T47D (cell line): Measurements from ENCODE around the gene KCNJ18.
"Not testable (repeated sequence)": the region's sequence is repeated elsewhere in the genome, so short reads cannot be mapped to it uniquely, and the experiment has no call there.

ENCODE experiments used
- DNase-seq, 2 experiments: peaks; one replicate each; pipeline versions ENCODE4 v3.0.0 to v3.0.0-alpha.2; 2011 to 2012; ENCODE audit warnings: low read depth in 1 of 2, low spot score in 1 of 2
- in situ Hi-C: cut with HindIII; loops from 2 replicates; pipeline ENCODE4 v1.10.0; 2016; ENCODE audit warnings: low sequenced_read_pairs, low pct_unique_long_range_greater_than_20kb

KCNJ18 gene

DNA sequence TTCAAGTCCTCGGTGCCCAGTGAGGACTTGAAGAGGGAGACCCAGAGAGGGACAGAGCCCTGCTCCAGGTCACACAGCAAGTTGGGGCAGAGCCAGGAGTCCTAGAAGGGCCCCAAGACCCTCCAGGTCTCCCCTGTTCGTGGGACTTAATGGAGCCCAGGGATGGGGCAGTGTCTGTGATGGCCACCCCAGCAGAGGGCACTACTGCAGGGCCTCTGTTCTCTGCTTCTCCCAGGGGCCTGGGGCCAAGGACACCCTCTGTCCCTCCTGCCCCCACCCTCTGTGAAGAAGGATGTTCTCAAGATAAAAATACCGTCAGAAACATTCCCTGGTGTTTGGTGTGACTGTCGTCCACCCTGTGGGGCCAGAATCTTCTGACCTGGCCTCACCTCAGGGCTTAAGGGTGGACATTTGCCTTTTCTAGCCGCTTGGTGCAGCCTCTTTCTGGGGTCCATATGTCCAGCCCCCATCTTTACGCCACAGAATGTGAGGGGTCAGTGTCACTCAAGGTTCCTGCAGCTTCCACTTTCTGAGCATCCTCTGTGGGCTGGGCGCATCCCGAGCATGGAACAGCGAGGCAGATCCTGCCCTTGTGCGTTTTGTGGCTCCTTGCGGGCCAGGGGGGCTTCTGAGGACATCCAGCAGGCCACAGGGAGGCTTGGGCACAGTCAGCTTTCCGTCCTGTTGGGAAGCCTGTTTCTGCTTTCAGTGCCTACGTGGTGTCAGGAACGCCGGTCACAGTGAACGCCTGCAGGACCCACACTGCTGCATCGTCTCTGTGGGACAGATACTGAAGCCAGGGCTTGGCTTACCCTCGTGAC lies at the start of gene KCNJ18:
KCNJ18 (plus strand) TSS at position 641 of the 821 bp plus-strand sequence. CDS start 10,264 bp downstream, outside the sequence.
- DNase-seq, in situ Hi-C loops: not testable (repeated sequence)

DNA sequence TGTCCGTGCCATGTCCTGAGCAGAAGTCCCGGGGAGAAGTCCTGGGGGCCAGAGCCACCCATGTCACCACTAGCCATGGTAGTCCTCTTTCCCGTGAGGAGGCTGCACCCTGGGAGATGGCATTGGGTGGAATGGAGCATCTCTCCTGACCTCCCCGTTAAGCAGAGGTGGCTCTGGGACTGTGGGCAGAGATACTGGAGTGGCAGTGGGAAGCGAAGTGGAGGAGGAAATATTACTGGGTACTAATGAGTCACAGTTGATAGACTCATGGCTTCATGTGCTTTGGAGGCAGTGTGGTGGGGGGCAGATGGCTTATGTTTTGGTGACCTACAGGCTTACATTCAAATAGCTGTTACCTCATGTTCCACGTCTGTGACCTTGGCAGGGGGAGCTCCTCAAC lies 44.2 kb upstream of the KCNJ18 start:
- DNase-seq, in situ Hi-C loops: not testable (repeated sequence)

DNA sequence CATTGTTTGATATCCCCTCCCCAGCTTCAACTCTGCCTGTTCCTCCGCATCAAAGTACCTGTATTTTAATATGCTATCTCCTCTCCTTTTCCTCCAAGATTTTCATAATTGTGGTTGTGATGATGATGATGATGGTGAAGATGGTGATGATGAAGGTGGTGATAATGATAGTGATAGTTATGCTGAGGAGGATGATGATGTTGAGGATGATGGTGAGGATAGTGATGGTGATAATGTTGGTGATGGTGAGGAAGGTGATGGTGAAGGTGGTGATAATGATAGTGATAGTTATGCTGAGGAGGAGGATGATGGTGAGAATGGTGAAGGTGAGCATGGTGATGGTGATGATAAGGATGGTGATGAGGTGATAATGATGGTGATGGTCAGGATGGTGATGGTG lies 42.3 kb upstream of the KCNJ18 start:
- DNase-seq, in situ Hi-C loops: not testable (repeated sequence)

DNA sequence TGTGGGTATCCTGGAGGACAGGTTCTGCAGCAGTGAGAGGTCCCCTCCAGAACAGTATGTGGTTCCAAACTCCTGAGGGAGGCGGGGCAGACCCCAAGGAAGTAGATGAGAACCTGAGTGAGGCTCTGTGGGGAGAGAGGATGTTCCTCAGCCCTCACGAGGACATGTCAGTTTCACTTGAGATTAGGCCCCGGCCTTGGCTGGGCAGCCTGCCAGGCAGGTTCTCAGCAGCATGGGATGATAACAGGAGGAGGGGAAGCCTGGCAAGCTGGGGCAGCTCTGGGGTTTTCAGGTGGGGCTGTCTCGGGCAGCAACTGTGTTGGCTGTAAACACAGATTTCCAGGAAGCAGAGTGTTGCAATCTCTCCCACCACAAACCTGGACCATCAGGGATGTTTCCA lies 40.3 kb upstream of the KCNJ18 start:
- DNase-seq, in situ Hi-C loops: not testable (repeated sequence)

DNA sequence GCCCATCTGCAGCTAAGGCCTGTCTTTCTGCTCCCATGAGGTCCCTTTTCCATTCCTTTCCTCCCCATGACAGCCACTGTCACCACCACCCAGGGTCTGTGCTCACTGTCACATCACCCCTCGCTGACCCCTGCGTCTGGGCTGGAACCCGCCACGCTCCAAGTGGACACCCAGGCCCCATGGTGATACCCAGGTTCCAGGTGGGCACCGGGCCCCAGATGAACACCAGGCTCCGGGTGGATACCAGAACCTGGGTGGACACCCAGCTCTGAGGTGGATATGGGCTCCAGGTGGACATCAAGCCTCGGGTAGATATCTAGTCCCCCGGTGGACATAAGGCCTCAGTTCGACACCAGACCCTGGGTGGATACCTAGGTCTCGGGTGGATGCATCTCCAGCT lies 39.1 kb upstream of the KCNJ18 start:
- in situ Hi-C loops = not testable (repeated sequence)

DNA sequence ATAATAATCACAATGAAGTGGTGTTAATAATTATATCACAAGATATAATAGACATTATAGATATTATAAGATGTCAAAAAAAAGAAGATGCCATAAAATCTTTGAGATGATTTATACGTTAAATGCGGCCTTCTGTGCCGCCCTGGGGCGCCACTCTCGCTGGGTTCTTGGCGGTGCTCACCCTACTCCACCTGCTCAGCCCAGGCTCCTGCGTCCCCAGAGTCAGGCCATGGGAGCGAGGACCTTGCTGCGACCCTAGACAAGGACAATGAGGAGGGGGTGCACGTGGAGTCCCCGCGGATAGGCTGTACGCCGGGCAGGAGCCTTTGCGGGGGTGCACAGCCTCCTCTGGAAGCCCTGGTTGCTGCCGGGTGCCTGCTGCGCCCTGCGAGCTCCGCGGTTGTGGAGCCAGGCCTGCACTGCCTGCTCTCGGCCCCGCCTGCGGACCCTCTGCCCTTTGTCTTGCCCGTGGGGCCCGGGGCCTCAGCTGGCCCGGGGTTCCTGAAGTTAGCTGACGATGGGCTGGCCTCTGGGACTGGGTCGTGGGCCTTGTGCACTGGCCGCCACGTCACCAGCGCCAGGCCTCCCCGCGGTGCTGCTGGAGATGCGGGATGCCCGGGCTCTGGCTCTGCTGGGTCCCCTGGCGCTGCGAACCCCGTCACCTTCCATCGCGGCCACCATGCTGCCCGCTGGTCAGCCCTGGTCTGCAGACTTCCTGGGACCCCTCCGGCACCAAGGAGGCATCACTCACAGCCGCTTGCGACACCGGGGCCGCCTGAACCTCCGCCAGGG lies 35.6 kb upstream of the KCNJ18 start:
- DNase-seq, in situ Hi-C loops: not testable (repeated sequence)

More for the DNA sequence above, 39.1 kb upstream of the KCNJ18 start:
- DNase-seq = not testable (repeated sequence)

DNA sequence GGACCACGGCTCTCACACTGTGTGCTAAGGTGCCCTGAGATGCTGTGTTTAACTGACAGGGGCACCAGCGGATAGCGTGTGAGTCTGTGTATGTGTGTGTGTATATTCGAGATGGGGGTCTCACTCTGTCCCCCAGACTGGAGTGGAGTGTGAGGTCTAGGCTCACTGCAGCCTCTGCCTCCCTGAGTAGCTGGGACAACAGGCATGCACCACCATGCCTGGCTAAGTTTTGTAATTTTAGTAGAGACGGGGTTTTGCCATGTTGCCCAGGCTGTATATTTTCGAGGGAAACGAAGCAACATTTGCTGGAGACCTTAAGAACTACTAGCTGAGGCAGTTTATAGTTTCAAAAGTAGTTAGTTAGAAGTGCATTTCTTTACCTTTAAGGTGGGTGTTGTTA lies 32.7 kb upstream of the KCNJ18 start:
- in situ Hi-C loops, DNase-seq: not testable (repeated sequence)

DNA sequence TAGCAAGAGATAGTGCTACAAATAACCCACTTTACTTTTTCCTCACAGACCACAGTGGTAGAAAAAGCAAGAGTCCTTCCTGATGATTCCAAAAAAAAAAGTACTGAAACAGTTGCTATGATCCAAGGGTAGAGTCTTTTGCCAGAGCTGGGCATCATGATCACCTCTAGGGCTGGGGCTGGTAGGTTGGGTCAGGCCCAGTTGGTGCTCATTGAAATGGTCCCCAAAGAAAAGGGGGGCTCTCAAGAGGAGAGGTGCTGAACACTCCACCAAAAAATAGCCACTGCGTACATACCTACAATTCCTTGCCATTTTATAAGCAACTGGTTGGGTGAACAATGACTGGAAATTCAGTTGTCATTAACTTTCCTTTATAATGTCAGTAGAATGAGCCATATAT lies 30.9 kb upstream of the KCNJ18 start:
- DNase-seq, in situ Hi-C loops: not testable (repeated sequence)

DNA sequence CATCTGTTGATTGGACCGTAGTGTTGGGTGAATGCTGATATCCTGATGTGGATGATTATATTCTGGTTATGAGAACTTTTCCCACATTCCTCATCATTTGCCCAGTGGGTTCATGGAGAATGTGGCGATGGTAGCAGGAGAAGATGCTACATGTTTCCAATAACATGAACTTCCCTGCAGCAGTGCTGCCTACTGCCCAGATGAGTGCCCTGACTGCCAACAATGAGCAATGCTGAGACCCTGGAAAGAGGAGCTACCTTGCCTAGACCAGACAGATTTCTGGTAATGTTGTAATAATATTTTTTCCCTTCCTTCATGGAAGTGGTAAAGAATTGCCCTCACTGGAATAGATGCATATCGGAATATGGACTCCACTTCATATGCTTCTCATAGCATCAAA lies 29.2 kb upstream of the KCNJ18 start:
- DNase-seq, in situ Hi-C loops: not testable (repeated sequence)

DNA sequence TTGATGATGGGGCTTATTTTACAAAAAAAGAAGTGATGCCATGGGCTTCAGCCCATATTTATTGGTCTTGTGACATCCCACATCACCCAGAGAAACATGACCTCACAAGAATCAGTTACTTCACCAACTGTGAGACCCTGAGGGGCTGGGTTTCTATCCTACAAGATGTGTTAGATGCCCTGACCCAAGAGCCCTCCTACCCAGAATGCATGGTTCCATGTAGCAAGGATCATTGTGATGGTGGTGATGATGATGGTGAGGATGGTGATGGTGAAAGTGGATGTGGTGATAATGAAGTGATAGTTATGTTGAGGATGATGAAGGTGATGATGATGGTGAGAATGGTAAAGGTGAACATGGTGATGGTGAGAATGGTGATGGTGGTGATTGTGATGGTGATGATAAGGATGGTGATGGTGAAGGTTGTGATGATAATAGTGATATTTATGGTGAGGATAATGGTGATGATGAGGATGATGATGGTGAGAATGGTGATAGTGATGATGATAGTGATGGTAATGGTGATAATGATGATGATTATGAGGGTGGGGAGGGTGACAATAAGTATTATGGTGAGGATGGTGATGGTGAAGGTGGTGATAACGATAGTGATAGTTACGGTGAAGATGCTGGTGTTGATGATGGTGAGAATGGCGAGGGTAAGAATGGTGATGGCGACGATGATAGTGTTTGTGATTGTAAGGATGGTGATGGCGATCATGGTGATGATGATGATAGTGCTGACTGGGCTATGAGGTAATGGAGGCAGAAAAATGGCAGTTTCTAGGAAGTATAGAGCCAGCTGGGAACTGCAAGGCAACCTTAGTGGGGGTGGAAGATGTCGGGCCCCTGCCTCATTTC lies 28.5 kb upstream of the KCNJ18 start:
- DNase-seq = not testable (repeated sequence)

DNA sequence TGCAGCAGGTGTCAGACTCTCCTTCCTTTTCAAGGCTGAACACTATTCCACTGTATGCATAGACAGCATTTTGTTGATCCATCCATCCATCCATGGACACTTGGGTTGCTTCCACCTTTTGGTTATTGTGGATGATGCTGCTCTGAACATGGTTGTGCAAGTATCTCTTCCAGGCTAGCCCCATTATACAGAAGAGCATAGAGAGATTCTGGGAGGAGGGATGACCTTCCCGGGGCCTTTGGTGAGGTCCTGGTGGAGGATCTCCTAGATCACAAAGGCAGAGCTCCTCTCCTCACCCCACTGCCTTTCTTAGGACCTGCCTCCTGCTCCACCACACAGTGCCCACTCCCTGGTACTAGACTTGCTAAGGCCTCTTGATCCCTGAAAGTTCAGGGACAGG lies 27.2 kb upstream of the KCNJ18 start:
- in situ Hi-C loops = not testable (repeated sequence)

More for the DNA sequence above, 28.5 kb upstream of the KCNJ18 start:
- in situ Hi-C loops = not testable (repeated sequence)

DNA sequence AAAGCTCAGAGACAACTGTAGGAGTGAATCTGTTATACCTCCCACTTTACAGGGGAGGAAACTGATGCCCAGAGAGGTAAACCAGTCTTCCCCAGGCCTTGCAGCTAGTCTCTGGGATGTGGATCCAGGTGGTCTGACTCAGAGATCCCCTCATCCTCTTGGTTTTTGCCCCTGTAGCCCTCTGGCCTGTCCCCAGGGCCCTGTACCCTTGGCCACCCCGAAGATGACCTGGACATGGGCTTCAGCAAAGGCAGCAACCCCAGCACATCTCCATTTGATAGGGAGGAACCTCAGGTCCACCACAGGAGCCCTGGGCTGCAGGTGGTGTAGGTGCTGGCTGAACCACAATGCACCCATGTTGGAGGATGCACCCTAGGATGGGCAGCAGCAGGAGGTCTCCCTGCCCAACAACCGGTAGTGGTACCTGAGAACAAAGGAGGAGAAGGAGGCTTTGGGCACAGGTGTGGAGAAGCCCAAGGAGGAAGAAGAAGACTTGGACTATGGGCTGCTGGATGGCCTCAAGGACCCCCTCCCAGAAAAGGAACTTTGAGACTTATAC lies 26.3 kb upstream of the KCNJ18 start:
- in situ Hi-C loops = not testable (repeated sequence)

More for the DNA sequence above, 27.2 kb upstream of the KCNJ18 start:
- not testable (repeated sequence) for DNase-seq

DNA sequence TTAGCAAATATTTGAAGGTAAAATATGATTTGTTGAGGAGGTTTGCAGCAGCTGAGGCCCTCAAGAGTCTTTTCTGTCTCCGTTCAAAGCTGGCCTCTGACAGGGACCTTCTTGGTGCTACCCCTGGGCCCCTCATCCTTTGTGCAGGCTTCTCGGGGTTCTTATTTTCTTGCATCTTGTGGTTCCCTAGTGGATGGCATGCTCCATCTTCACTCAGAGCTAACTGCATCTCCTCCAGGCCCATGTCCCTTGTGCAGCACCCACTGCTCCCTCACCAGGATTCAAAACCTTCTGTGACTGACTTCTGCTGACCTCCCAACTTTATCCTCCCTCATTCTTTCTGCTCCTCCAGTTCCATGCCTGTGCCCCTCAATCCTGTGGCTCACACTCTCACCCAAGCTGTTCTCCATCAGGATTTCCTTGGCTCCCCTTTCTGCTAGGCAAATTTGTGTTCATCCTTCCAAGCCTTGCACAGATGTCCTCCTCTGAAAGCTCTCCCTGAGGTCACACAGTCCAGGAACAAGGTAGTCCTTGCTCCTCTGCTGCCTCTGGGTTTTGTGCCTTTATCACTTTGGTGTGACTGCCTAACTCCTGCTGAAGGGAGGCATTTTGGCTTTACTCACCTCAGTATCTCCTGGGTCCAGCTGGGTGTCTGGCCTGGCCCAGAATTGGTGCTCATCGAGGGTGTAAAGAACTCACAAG lies 25.5 kb upstream of the KCNJ18 start:
- DNase-seq, in situ Hi-C loops: not testable (repeated sequence)

More for the DNA sequence above, 26.3 kb upstream of the KCNJ18 start:
- not testable (repeated sequence) for DNase-seq

DNA sequence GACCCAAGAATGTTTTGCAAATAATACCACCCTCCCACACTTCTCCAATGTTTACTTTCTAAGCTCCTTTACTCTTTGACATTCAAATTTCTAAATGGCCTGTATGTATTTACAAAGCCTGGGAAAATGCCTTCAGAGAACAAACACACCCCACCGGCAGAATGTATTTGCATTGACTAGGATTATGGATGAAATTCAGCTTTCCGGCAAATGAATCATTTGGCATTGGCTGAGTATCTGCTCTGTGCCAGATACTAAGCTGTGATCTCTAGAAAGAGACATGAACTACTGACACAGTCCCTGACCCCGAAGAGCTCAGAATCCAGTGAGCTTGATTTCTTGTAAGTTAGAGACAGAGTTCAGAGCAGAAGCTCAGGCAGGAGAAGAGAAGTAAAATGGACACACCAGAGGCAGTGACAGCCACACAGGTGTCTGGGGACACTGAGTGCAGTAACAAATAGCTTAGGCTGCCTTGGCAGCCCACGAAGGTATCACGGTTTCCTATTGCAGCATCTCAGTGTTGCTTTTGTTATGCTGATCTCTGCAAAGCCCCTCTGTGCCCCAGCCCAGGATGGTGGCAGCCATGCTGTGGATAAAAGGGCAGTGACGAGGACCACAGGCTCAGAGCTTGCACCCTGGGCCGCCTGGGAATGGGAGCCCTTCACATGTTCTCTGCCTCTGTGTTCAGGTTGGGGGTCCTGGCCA lies 24.8 kb upstream of the KCNJ18 start:
- DNase-seq, in situ Hi-C loops: not testable (repeated sequence)

DNA sequence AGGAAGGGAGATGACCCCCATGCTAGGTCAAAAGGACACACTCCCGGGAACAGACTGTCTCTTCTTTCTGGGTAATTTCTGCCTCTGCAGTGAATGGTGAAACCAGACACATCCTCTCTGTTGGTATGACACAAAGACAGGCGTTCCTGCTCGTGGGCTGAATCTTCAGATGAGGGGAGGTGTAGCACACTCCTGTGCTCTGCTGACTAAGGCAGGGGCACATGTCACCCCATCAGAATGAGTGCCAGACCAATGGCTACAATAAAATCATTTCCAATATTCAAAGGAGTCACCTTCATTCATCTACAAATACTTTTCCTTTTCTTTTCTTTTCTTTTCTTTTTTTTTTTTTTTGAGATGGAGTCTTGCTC lies 24.2 kb upstream of the KCNJ18 start:
- DNase-seq, in situ Hi-C loops: not testable (repeated sequence)

DNA sequence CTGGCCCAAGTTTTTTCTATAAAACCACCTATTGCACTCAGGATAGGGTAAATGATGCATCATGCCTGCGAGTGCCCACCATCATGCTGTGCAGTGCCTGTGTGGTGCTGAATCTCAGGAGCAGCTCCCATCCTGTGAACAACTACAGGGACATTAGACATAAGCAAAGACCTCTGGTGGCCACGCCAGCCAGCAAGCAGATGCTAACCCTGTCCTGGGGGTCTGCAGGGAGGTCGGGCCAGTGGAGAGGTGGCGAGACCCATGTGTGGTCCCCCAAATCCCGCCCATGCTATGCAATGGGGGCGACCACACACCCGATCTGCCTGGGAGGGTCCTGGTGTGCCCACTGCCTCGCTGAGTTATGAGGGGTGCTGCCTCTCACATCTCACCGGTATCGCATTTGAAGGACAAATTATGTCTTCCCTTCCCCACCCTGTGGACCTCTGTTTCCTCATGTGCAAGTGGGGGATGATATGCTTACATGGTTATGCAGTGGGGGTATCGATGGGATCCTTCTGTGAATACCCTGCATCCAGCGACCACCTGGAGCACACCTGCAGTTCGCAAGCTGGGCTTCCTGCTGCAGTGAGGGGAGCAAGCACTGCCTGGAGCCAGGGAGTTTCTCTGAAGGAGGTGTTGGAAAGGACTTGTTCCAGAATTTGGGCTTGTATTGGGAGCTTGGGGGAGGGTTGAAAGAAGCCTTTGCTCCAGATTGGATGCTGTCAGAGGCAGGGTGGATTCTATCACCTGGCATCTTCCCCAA lies 23.4 kb upstream of the KCNJ18 start:
- DNase-seq, in situ Hi-C loops: not testable (repeated sequence)
